ENCODE measurements around the gene SEC14L5.

The SEC14L5 gene

DNA sequence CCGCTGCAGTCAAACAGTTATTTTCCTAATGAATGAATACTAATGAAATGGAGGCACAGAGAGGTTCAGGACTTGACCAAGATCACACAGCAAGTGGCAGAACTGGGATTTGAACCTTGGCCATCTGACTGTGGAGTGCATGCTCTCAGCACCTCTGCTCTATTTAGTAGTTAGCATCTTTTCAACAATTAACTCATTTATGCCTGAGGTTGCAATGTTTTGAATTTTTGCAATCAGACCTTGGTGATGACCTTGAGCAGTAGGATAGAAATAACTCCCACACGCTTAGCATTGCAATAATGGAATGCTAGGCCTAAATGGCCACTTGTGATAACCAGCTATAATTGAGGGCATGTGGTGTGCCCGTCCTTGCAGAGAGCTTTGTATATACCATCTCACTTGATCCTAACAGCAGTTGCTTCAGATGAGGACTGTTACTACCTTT lies 44.6 kb downstream of the SEC14L5 start:
- no peak overlapping the region for H2BK120ac ChIP-seq (ENCODE audit: insufficient read depth, low read length, poor library complexity)
- H4K12ac ChIP-seq (ENCODE audit: low read depth, low read length) = no peak overlapping the region
- H3K79me1 ChIP-seq (ENCODE audit: low read length) = no peaks in the 10 kb centered on the region
- DNase-seq = no peak
- H4K8ac ChIP-seq (ENCODE audit: low read depth, low read length) = no peak overlapping the region
- no peak overlapping the region for H2AFZ ChIP-seq (ENCODE audit: insufficient read depth, low read length, poor library complexity)
- no peak overlapping the region for H3K18ac ChIP-seq (ENCODE audit: low read length)
- H3K36me3 ChIP-seq (ENCODE audit: control insufficient read depth in 1 of 2, insufficient read depth in 2 of 2, low read length in 2 of 2) = no peaks in the 10 kb centered on the region
- H3K4me2 ChIP-seq (ENCODE audit: low read length) = no peak overlapping the region
- no peak overlapping the region for H2BK5ac ChIP-seq (ENCODE audit: low read depth, low read length, poor library complexity)
- H2BK12ac ChIP-seq (ENCODE audit: low read length) = no peak overlapping the region
- H3K4ac ChIP-seq (ENCODE audit: low read depth, low read length) = no peak overlapping the region
- no peaks in the 10 kb centered on the region for H3K4me1 ChIP-seq (ENCODE audit: control insufficient read depth in 1 of 2, insufficient read depth in 2 of 2, low read length in 2 of 2)
- H3K14ac ChIP-seq (ENCODE audit: low read length) = no peak overlapping the region
- no peak overlapping the region for H3K4me3 ChIP-seq (ENCODE audit: low read depth, low read length)
- no peaks in the 10 kb centered on the region for H3K9me3 ChIP-seq (ENCODE audit: insufficient read depth, low read depth, low read length)
- no peak overlapping the region for H2AK5ac ChIP-seq (ENCODE audit: low read length)
- no peaks in the 10 kb centered on the region for H3K79me2 ChIP-seq (ENCODE audit: control insufficient read depth, insufficient read depth, low read length, poor library complexity)
- WGBS (ENCODE audit: extremely low coverage, insufficient coverage, insufficient read length) = no CpG with 5 or more reads among the region's 3 CpGs
- no peak overlapping the region for H4K91ac ChIP-seq (ENCODE audit: low read depth, low read length)
- no peak overlapping the region for H3K27ac ChIP-seq (ENCODE audit: low read depth, low read length)
- H3K23ac ChIP-seq (ENCODE audit: low read length) = no peak overlapping the region
- no peak overlapping the region for H3K9ac ChIP-seq (ENCODE audit: low read length)
- H3K27me3 ChIP-seq (ENCODE audit: insufficient read depth, low read length) = no peaks in the 10 kb centered on the region

DNA sequence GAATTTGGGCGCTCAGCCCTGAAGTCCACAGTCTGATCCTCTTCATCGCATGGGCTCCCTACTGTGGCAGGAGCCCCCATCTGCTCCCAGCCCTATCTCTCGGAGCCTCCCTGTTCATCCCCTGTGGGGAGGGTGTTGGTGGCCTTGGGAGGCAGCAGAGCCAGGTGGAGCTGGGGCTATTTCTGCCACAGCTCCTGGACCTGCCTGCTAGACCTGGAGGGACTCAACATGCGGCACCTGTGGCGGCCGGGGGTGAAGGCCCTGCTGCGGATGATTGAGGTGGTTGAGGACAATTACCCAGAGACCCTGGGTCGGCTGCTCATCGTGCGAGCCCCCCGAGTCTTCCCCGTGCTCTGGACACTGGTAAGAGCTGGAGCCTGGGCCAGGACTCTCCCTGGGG lies 45.1 kb downstream of the SEC14L5 start:
- no peak overlapping the region for H2AK5ac ChIP-seq (ENCODE audit: low read length)
- H3K23ac ChIP-seq (ENCODE audit: low read length) = no peak overlapping the region
- no peaks in the 10 kb centered on the region for H3K27me3 ChIP-seq (ENCODE audit: insufficient read depth, low read length)
- no peak overlapping the region for H4K12ac ChIP-seq (ENCODE audit: low read depth, low read length)
- no peak overlapping the region for H3K18ac ChIP-seq (ENCODE audit: low read length)
- H3K9ac ChIP-seq (ENCODE audit: low read length) = no peak overlapping the region
- H4K8ac ChIP-seq (ENCODE audit: low read depth, low read length) = no peak overlapping the region
- H2BK120ac ChIP-seq (ENCODE audit: insufficient read depth, low read length, poor library complexity) = no peak overlapping the region
- WGBS (ENCODE audit: extremely low coverage, insufficient coverage, insufficient read length) = no CpG with 5 or more reads among the region's 12 CpGs
- H2AFZ ChIP-seq (ENCODE audit: insufficient read depth, low read length, poor library complexity) = no peak overlapping the region
- no peak overlapping the region for H2BK5ac ChIP-seq (ENCODE audit: low read depth, low read length, poor library complexity)
- no peaks in the 10 kb centered on the region for H3K36me3 ChIP-seq (ENCODE audit: control insufficient read depth in 1 of 2, insufficient read depth in 2 of 2, low read length in 2 of 2)
- H4K91ac ChIP-seq (ENCODE audit: low read depth, low read length) = no peak overlapping the region
- H2BK12ac ChIP-seq (ENCODE audit: low read length) = no peak overlapping the region
- H3K9me3 ChIP-seq (ENCODE audit: insufficient read depth, low read depth, low read length) = no peaks in the 10 kb centered on the region
- H3K4me2 ChIP-seq (ENCODE audit: low read length) = no peak overlapping the region
- no peak overlapping the region for H3K4me3 ChIP-seq (ENCODE audit: low read depth, low read length)
- no peak overlapping the region for H3K4ac ChIP-seq (ENCODE audit: low read depth, low read length)
- no peak overlapping the region for H3K27ac ChIP-seq (ENCODE audit: low read depth, low read length)
- no peaks in the 10 kb centered on the region for H3K79me1 ChIP-seq (ENCODE audit: low read length)
- H3K4me1 ChIP-seq (ENCODE audit: control insufficient read depth in 1 of 2, insufficient read depth in 2 of 2, low read length in 2 of 2) = no peaks in the 10 kb centered on the region
- DNase-seq = no peak
- H3K79me2 ChIP-seq (ENCODE audit: control insufficient read depth, insufficient read depth, low read length, poor library complexity) = no peaks in the 10 kb centered on the region
- H3K14ac ChIP-seq (ENCODE audit: low read length) = no peak overlapping the region

DNA sequence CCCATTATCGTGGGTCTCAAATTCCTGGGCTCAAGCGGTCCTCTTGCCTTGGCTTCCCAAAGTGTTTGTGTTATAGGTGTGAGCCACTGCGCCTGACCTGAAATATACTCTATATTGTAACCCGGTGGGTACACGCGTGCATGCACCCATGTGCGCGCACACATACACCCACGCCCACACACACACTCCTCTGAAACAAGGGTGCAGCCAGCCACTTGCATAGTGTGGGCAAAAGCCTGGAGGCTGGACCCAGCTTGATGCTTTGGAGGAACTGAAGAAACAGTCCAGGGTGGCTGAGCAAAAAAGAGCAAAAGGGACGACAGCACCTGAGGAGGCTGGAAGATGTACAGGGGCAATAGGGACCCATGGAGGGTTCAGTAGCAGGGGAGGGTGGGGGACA lies 45.7 kb downstream of the SEC14L5 start:
- no peak overlapping the region for H3K18ac ChIP-seq (ENCODE audit: low read length)
- no peaks in the 10 kb centered on the region for H3K9me3 ChIP-seq (ENCODE audit: insufficient read depth, low read depth, low read length)
- no peak overlapping the region for H3K4me2 ChIP-seq (ENCODE audit: low read length)
- no peak overlapping the region for H2BK5ac ChIP-seq (ENCODE audit: low read depth, low read length, poor library complexity)
- H2AFZ ChIP-seq (ENCODE audit: insufficient read depth, low read length, poor library complexity) = no peak overlapping the region
- no peak overlapping the region for H4K8ac ChIP-seq (ENCODE audit: low read depth, low read length)
- no peak overlapping the region for H3K9ac ChIP-seq (ENCODE audit: low read length)
- H2BK120ac ChIP-seq (ENCODE audit: insufficient read depth, low read length, poor library complexity) = no peak overlapping the region
- H3K23ac ChIP-seq (ENCODE audit: low read length) = no peak overlapping the region
- WGBS (ENCODE audit: extremely low coverage, insufficient coverage, insufficient read length) = no CpG with 5 or more reads among the region's 10 CpGs
- H3K36me3 ChIP-seq (ENCODE audit: control insufficient read depth in 1 of 2, insufficient read depth in 2 of 2, low read length in 2 of 2) = no peaks in the 10 kb centered on the region
- H2BK12ac ChIP-seq (ENCODE audit: low read length) = no peak overlapping the region
- H3K27me3 ChIP-seq (ENCODE audit: insufficient read depth, low read length) = no peaks in the 10 kb centered on the region
- no peaks in the 10 kb centered on the region for H3K4me1 ChIP-seq (ENCODE audit: control insufficient read depth in 1 of 2, insufficient read depth in 2 of 2, low read length in 2 of 2)
- H3K14ac ChIP-seq (ENCODE audit: low read length) = no peak overlapping the region
- no peak overlapping the region for H3K4ac ChIP-seq (ENCODE audit: low read depth, low read length)
- H3K79me2 ChIP-seq (ENCODE audit: control insufficient read depth, insufficient read depth, low read length, poor library complexity) = no peaks in the 10 kb centered on the region
- no peak for DNase-seq
- no peak overlapping the region for H2AK5ac ChIP-seq (ENCODE audit: low read length)
- no peak overlapping the region for H3K4me3 ChIP-seq (ENCODE audit: low read depth, low read length)
- H3K79me1 ChIP-seq (ENCODE audit: low read length) = no peaks in the 10 kb centered on the region
- no peak overlapping the region for H3K27ac ChIP-seq (ENCODE audit: low read depth, low read length)
- no peak overlapping the region for H4K12ac ChIP-seq (ENCODE audit: low read depth, low read length)
- no peak overlapping the region for H4K91ac ChIP-seq (ENCODE audit: low read depth, low read length)

DNA sequence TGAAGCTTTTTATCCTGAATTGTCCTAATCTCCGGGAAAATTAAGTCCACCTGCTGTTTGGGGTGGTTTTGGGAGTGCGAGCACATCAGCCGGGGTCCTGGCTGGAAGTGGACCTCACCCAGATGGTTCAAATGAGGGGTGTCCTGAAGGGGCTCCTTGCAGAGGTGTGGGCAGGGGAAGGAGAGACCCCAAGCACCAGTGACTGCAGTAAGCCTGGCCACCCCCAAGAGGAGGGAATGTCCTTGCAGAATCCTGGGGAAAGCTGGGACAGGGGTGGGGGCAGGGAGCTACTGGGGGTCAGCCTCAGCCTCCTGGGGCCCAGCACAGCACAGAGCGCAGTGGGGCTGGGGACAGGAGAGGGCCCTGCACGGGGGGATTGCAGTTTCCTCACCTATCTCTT lies 46.2 kb downstream of the SEC14L5 start:
- no CpG with 5 or more reads among the region's 5 CpGs for whole genome bisulfite sequencing (ENCODE audit: extremely low coverage, insufficient coverage, insufficient read length)
- no peak for DNase-seq

More for the DNA sequence above, 46.2 kb downstream of the SEC14L5 start:
- no peak overlapping the region for H4K12ac ChIP-seq (ENCODE audit: low read depth, low read length)
- H2AFZ ChIP-seq (ENCODE audit: insufficient read depth, low read length, poor library complexity) = no peak overlapping the region
- no peak overlapping the region for H3K4ac ChIP-seq (ENCODE audit: low read depth, low read length)
- no peaks in the 10 kb centered on the region for H3K27me3 ChIP-seq (ENCODE audit: insufficient read depth, low read length)
- no peak overlapping the region for H4K8ac ChIP-seq (ENCODE audit: low read depth, low read length)
- no peak overlapping the region for H2BK12ac ChIP-seq (ENCODE audit: low read length)
- no peaks in the 10 kb centered on the region for H3K79me1 ChIP-seq (ENCODE audit: low read length)
- no peak overlapping the region for H2BK5ac ChIP-seq (ENCODE audit: low read depth, low read length, poor library complexity)
- H3K23ac ChIP-seq (ENCODE audit: low read length) = no peak overlapping the region
- no peak overlapping the region for H4K91ac ChIP-seq (ENCODE audit: low read depth, low read length)
- H3K18ac ChIP-seq (ENCODE audit: low read length) = no peak overlapping the region
- no peak overlapping the region for H2BK120ac ChIP-seq (ENCODE audit: insufficient read depth, low read length, poor library complexity)
- H2AK5ac ChIP-seq (ENCODE audit: low read length) = no peak overlapping the region
- no peak overlapping the region for H3K27ac ChIP-seq (ENCODE audit: low read depth, low read length)
- H3K79me2 ChIP-seq (ENCODE audit: control insufficient read depth, insufficient read depth, low read length, poor library complexity) = no peaks in the 10 kb centered on the region
- no peaks in the 10 kb centered on the region for H3K9me3 ChIP-seq (ENCODE audit: insufficient read depth, low read depth, low read length)
- H3K4me3 ChIP-seq (ENCODE audit: low read depth, low read length) = no peak overlapping the region
- H3K4me1 ChIP-seq (ENCODE audit: control insufficient read depth in 1 of 2, insufficient read depth in 2 of 2, low read length in 2 of 2) = no peaks in the 10 kb centered on the region
- H3K9ac ChIP-seq (ENCODE audit: low read length) = no peak overlapping the region
- H3K14ac ChIP-seq (ENCODE audit: low read length) = no peak overlapping the region
- no peak overlapping the region for H3K4me2 ChIP-seq (ENCODE audit: low read length)
- H3K36me3 ChIP-seq (ENCODE audit: control insufficient read depth in 1 of 2, insufficient read depth in 2 of 2, low read length in 2 of 2) = no peaks in the 10 kb centered on the region
